HL-60/S4 treated with phorbol 12-myristate 13-acetate at 8.2 ng/mL for 4 days and 3 days (cell line): ENCODE data around the gene DSE.

Experiments
- in situ Hi-C: fragments of 300-500 bp; cut with MboI; formaldehyde crosslinking; loops from 2 replicates; pipeline ENCODE4 v1.15.0; 2022; ENCODE audit warnings: low sequenced_read_pairs

The DSE gene

GRCh38 chr6:116444092-116444491, 73.3 kb downstream of the DSE start:
- in situ Hi-C loops = no loop called here

- in situ Hi-C loops = no loop called here
Observed at GRCh38 chr6:116444575-116444974, 73.8 kb downstream of the DSE start.

GRCh38 chr6:116445102-116445501, 74.4 kb downstream of the DSE start:
- in situ Hi-C loops = no loop called here

- in situ Hi-C loops = no loop called here
Observed at GRCh38 chr6:116446399-116446798, 75.7 kb downstream of the DSE start.

GRCh38 chr6:116447052-116447451, 76.3 kb downstream of the DSE start:
- in situ Hi-C loops = no loop called here

GRCh38 chr6:116447496-116448011, 76.8 kb downstream of the DSE start:
- in situ Hi-C loops = no loop called here

GRCh38 chr6:116449565-116449964, 78.8 kb downstream of the DSE start:
- in situ Hi-C loops = no loop called here

GRCh38 chr6:116450185-116450710, 79.5 kb downstream of the DSE start:
- in situ Hi-C loops = no loop called here

GRCh38 chr6:116450769-116451740, 80.3 kb downstream of the DSE start:
- in situ Hi-C loops = no loop called here

- in situ Hi-C loops = no loop called here
Observed at GRCh38 chr6:116451916-116452315, 81.2 kb downstream of the DSE start.

GRCh38 chr6:116452531-116452930, 81.8 kb downstream of the DSE start:
- in situ Hi-C loops = no loop called here

GRCh38 chr6:116456106-116456505, 85.4 kb downstream of the DSE start:
- in situ Hi-C loops = no loop called here

- in situ Hi-C loops = no loop called here
Observed at GRCh38 chr6:116456927-116457326, 86.2 kb downstream of the DSE start.

GRCh38 chr6:116458264-116458663, 87.5 kb downstream of the DSE start:
- in situ Hi-C loops = no loop called here

GRCh38 chr6:116459927-116460326, 89.2 kb downstream of the DSE start:
- in situ Hi-C loops = no loop called here

GRCh38 chr6:116461331-116461931, 90.7 kb downstream of the DSE start, which contains the start of gene CALHM6:
Gene CALHM6 (plus strand): TSS chr6:116461375. CDS start chr6:116461930, 555 bp downstream.
- in situ Hi-C loops = no loop called here

GRCh38 chr6:116461932-116462885, 91.5 kb downstream of the DSE start:
- in situ Hi-C loops = no loop called here

- in situ Hi-C loops = no loop called here
Observed at GRCh38 chr6:116463301-116463700, 92.6 kb downstream of the DSE start.

- in situ Hi-C loops = no loop called here
Observed at GRCh38 chr6:116465246-116465645, 94.5 kb downstream of the DSE start.

- in situ Hi-C loops = no loop called here
Observed at GRCh38 chr6:116467096-116467495, 96.3 kb downstream of the DSE start.
